ENCODE measurements around the gene DISC1.
A peak's percentile ranks its signal among the peaks of the same experiment; 100 is the strongest.

The DISC1 gene

DNA sequence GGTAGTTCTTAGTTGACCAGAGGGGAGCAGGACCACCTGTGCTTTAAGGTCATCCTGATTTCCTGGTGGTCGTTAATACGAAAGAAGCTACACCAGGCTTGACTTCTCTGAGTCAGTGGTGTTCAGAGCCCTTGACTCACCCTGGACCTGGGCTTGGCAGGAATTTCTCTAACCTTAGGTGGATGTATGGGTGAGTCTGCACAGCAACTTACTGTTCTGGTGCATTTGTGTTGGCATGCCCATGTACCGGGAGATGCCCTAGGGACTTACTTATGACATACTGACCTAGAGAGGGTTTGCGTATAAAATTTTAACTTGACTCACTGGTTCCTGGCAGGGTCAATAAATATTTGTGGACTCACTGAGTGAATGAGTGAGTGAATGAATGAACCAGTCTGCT is 304.6 kb downstream of the DISC1 start:
- no peak for TF ChIP-seq CTCF (IDR thresholded peaks at IDR 0.05)
- DNase-seq, result no peak

DNA sequence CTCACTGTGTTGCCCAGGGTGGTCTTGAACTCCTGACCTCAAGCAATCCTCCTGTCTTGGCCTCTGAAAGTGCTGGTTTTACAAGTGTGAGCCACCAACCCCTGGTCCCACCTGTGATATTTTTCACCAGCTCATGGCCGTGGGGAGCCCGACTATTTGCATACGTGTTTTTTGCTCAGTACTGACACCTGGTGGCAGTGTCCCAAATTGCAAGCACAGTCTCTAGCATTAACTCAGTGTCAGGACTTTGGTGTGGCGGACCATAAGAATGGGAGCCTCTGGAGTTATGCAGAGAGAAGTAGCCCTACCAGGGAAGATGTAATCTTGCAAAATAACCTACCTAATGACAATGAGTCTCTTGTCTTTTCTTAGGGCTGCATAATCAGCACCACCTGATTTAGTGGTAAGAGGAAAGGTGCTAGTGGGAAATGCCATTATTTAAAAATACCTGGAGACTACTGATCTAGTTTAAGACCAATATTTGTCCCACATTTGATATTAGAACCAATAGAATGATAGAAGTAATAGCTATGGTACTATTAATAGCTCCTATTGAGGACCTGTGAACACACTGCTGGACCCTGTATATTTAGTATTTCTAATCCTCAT is 305.4 kb downstream of the DISC1 start:
- Mint-ChIP-seq H3K9me3 (peaks cover 9% of the 10 kb centered on the region), H3K27ac (no peak overlapping the region), H3K36me3 (ENCODE audit: low read depth) (no peaks in the 10 kb centered on the region), H3K27me3 (ENCODE audit: low read depth, poor library complexity) (peaks cover 4% of the 10 kb centered on the region), H3K4me1 (peaks cover 45% of the 10 kb centered on the region), H3K4me3 (no peak overlapping the region)
- peak; percentile 38 for TF ChIP-seq CTCF (IDR thresholded peaks at IDR 0.05)
- DNase-seq, result peak; percentile 21

More for the DNA sequence above, 304.6 kb downstream of the DISC1 start:
- Mint-ChIP-seq H3K36me3 (ENCODE audit: low read depth) (no peaks in the 10 kb centered on the region), H3K27ac (no peak overlapping the region), H3K9me3 (peaks cover 9% of the 10 kb centered on the region), H3K4me3 (no peak overlapping the region), H3K4me1 (peaks cover 40% of the 10 kb centered on the region), H3K27me3 (ENCODE audit: low read depth, poor library complexity) (peaks cover 4% of the 10 kb centered on the region)

- peaks cover 7% of the 10 kb centered on the region for H3K27me3 Mint-ChIP-seq (ENCODE audit: low read depth, poor library complexity)
- no peak overlapping the region for H3K4me3 Mint-ChIP-seq
Observed at GRCh38 chr1:231933711-231934626, 307.4 kb downstream of the DISC1 start.

DNA sequence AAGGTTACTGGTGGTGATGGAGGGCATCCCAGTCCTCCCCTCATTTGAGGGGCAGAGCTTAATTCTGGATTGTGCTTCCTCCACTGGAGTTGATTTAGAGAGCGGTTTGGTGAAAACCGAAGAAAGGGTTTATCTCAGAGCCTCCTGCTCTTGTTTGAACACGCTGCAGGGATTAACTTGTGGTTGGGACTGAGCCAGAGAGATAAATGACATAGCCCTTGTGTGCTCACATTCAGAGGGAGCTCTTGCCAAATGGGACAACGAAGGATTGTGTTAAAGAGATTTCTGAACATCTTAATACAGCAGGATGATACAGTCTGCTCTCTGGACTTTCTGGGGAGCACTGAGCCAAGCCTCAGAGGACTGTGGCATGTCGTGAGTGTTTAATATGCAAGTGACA is 308.2 kb downstream of the DISC1 start:
- Mint-ChIP-seq H3K4me1 (peaks cover 41% of the 10 kb centered on the region), H3K36me3 (ENCODE audit: low read depth) (no peaks in the 10 kb centered on the region), H3K9me3 (peaks cover 12% of the 10 kb centered on the region), H3K27ac (peak overlapping the region; percentile 9), H3K4me3 (no peak overlapping the region), H3K27me3 (ENCODE audit: low read depth, poor library complexity) (peaks cover 7% of the 10 kb centered on the region)
- TF ChIP-seq CTCF (IDR thresholded peaks at IDR 0.05), result no peak
- DNase-seq, result no peak

More at GRCh38 chr1:231933711-231934626, 307.4 kb downstream of the DISC1 start:
- DNase-seq, result no peak
- no peak for TF ChIP-seq CTCF (IDR thresholded peaks at IDR 0.05)
- H3K27ac Mint-ChIP-seq, result peak overlapping the region; percentile 44
- H3K36me3 Mint-ChIP-seq (ENCODE audit: low read depth), result no peaks in the 10 kb centered on the region
- H3K9me3 Mint-ChIP-seq, result peaks cover 12% of the 10 kb centered on the region
- H3K4me1 Mint-ChIP-seq, result peaks cover 49% of the 10 kb centered on the region

- H3K27me3 Mint-ChIP-seq (ENCODE audit: low read depth, poor library complexity), result peaks cover 2% of the 10 kb centered on the region
- no peak for DNase-seq
- no peak overlapping the region for H3K4me3 Mint-ChIP-seq
- H3K27ac Mint-ChIP-seq, result no peak overlapping the region
- peaks cover 12% of the 10 kb centered on the region for H3K9me3 Mint-ChIP-seq
- no peak for TF ChIP-seq CTCF (IDR thresholded peaks at IDR 0.05)
- no peaks in the 10 kb centered on the region for H3K36me3 Mint-ChIP-seq (ENCODE audit: low read depth)
- H3K4me1 Mint-ChIP-seq, result peaks cover 34% of the 10 kb centered on the region
Observed at GRCh38 chr1:231935856-231936255, 309.3 kb downstream of the DISC1 start.
